Measurements from ENCODE around the gene FBXO42. TPM values are rescaled to one million over a fixed set of nuclear protein-coding genes. Genes with fewer than 3 reads are reported as not detected.
"Not testable (repeated sequence)": the region's sequence is repeated elsewhere in the genome, so short reads cannot be mapped to it uniquely, and the experiment has no call there.

FBXO42 gene
- total RNA-seq, 1 donor from 2014 or later, result 28.5 TPM

GRCh38 chr1:16275591-16275990 lies 76.7 kb downstream of the FBXO42 start:
- FAIRE-seq (no peak), DNase-seq (ENCODE audit: low spot score in 2 of 2) (no peak)

GRCh38 chr1:16267690-16268180 lies 84.5 kb downstream of the FBXO42 start:
- FAIRE-seq (no peak), DNase-seq (ENCODE audit: low spot score in 2 of 2) (no peak)

- no peak for FAIRE-seq
- no peak for DNase-seq (ENCODE audit: low spot score in 2 of 2)
These were observed 85.7 kb downstream of the FBXO42 start for GRCh38 chr1:16266411-16267118.

- DNase-seq (ENCODE audit: low spot score in 2 of 2), result no peak
- no peak for FAIRE-seq
These were observed 90.2 kb downstream of the FBXO42 start for GRCh38 chr1:16262067-16262466.

- DNase-seq (ENCODE audit: low spot score in 2 of 2) (no peak), FAIRE-seq (no peak)
These were observed 91.5 kb downstream of the FBXO42 start for GRCh38 chr1:16260814-16261213.

- no peak for FAIRE-seq
- no peak for DNase-seq (ENCODE audit: low spot score in 2 of 2)
These were observed 93.6 kb downstream of the FBXO42 start for GRCh38 chr1:16258591-16259135.

- DNase-seq (ENCODE audit: low spot score in 2 of 2) (no peak), FAIRE-seq (no peak)
These were observed 94.3 kb downstream of the FBXO42 start for GRCh38 chr1:16257968-16258367.

- DNase-seq (ENCODE audit: low spot score in 2 of 2); FAIRE-seq: not testable (repeated sequence)
These were observed 94.7 kb downstream of the FBXO42 start for GRCh38 chr1:16257556-16257955.

GRCh38 chr1:16256478-16256877 lies 95.8 kb downstream of the FBXO42 start:
- FAIRE-seq, result no peak
- no peak for DNase-seq (ENCODE audit: low spot score in 2 of 2)

- no peak for DNase-seq (ENCODE audit: low spot score in 2 of 2)
- no peak for FAIRE-seq
These were observed 97.9 kb downstream of the FBXO42 start for GRCh38 chr1:16254263-16254928.

GRCh38 chr1:16253332-16253922 lies 98.9 kb downstream of the FBXO42 start:
- DNase-seq (ENCODE audit: low spot score in 2 of 2) (no peak), FAIRE-seq (no peak)

GRCh38 chr1:16252912-16253311 lies 99.4 kb downstream of the FBXO42 start:
- DNase-seq (ENCODE audit: low spot score in 2 of 2) (no peak), FAIRE-seq (no peak)

GRCh38 chr1:16251381-16251780 lies 100.9 kb downstream of the FBXO42 start:
- FAIRE-seq, result no peak

GRCh38 chr1:16250524-16251251 lies 101.6 kb downstream of the FBXO42 start:
- DNase-seq (ENCODE audit: low spot score in 2 of 2) (no peak), FAIRE-seq (no peak)

More at GRCh38 chr1:16251381-16251780, 100.9 kb downstream of the FBXO42 start:
- DNase-seq (ENCODE audit: low spot score in 2 of 2), result no peak

GRCh38 chr1:16249596-16250241 lies 102.6 kb downstream of the FBXO42 start:
- DNase-seq (ENCODE audit: low spot score in 2 of 2), result no peak
- no peak for FAIRE-seq

- no peak for FAIRE-seq
- DNase-seq (ENCODE audit: low spot score in 2 of 2), result peak in 1 of 2 donors; percentile 53
These were observed 103.4 kb downstream of the FBXO42 start for GRCh38 chr1:16248603-16249516.

- DNase-seq (ENCODE audit: low spot score in 2 of 2) (no peak), FAIRE-seq (no peak)
These were observed 104.3 kb downstream of the FBXO42 start for GRCh38 chr1:16248007-16248436.

- DNase-seq (ENCODE audit: low spot score in 2 of 2), result no peak
- FAIRE-seq, result no peak
These were observed 104.8 kb downstream of the FBXO42 start for GRCh38 chr1:16247441-16247840.

- DNase-seq (ENCODE audit: low spot score in 2 of 2) (no peak), FAIRE-seq (no peak)
These were observed 105.3 kb downstream of the FBXO42 start for GRCh38 chr1:16246961-16247360.
